HEK293 (cell line): ENCODE data around the gene CATSPERE.
A peak's percentile ranks its signal among the peaks of the same experiment; 100 is the strongest.

Source experiments
- FEZF1 ChIP-seq: fragments of 450-650 bp; formaldehyde crosslinking; IDR thresholded peaks from 2 replicates; pipeline ENCODE4 v1.5.1; 2016; ENCODE audit warnings: missing biosample characterization, missing genetic modification characterization
- GLI2 ChIP-seq: fragments of 450-650 bp; formaldehyde crosslinking; IDR thresholded peaks from 2 replicates; pipeline ENCODE4; 2017; ENCODE audit warnings: missing biosample characterization, missing genetic modification characterization, low read depth, borderline replicate concordance
- SETDB1 ChIP-seq: IDR thresholded peaks from one replicate; pipeline ENCODE4 v1.6.1; 2017; ENCODE audit warnings: mild to moderate bottlenecking, low read length, moderate library complexity, mixed read lengths; ENCODE audit not compliant: insufficient read length
- WT1 ChIP-seq: fragments of 450-650 bp; formaldehyde crosslinking; IDR thresholded peaks from 2 replicates; pipeline ENCODE4 v1.5.1; 2016; ENCODE audit warnings: missing biosample characterization, missing genetic modification characterization
- ZNF132 ChIP-seq: fragments of 450-650 bp; formaldehyde crosslinking; IDR thresholded peaks from 2 replicates; pipeline ENCODE4 v1.5.1; 2017; ENCODE audit warnings: missing biosample characterization, missing genetic modification characterization, borderline replicate concordance
- ZNF155 ChIP-seq: fragments of 450-650 bp; formaldehyde crosslinking; IDR thresholded peaks from 2 replicates; pipeline ENCODE4 v1.5.1; 2016; ENCODE audit warnings: missing biosample characterization, missing genetic modification characterization
- ZNF174 ChIP-seq: fragments of 450-650 bp; formaldehyde crosslinking; IDR thresholded peaks from 2 replicates; pipeline ENCODE4 v1.5.0; 2017; ENCODE audit warnings: missing biosample characterization, mild to moderate bottlenecking, missing genetic modification characterization
- ZNF248 ChIP-seq: fragments of 450-650 bp; formaldehyde crosslinking; IDR thresholded peaks from 2 replicates; pipeline ENCODE4 v1.5.1; 2017; ENCODE audit warnings: missing biosample characterization, missing genetic modification characterization
- ZNF37A ChIP-seq: fragments of 450-650 bp; IDR thresholded peaks from 2 replicates; pipeline ENCODE4 v1.5.1; 2018; ENCODE audit warnings: missing biosample characterization, missing genetic modification characterization
- ZNF398 ChIP-seq: fragments of 450-650 bp; formaldehyde crosslinking; IDR thresholded peaks from 2 replicates; pipeline ENCODE4 v1.5.1; 2017; ENCODE audit warnings: missing biosample characterization, missing genetic modification characterization
- ZNF449 ChIP-seq: fragments of 450-650 bp; formaldehyde crosslinking; IDR thresholded peaks from 2 replicates; pipeline ENCODE4 v1.5.1; 2017; ENCODE audit warnings: missing biosample characterization, mild to moderate bottlenecking, missing genetic modification characterization, moderate library complexity
- ZNF48 ChIP-seq: fragments of 450-650 bp; formaldehyde crosslinking; IDR thresholded peaks from 2 replicates; pipeline ENCODE4 v1.5.1; 2016; ENCODE audit warnings: missing biosample characterization, missing genetic modification characterization
- ZNF488 ChIP-seq: fragments of 450-650 bp; formaldehyde crosslinking; IDR thresholded peaks from 2 replicates; pipeline ENCODE4 v1.5.1; 2016; ENCODE audit warnings: missing biosample characterization, missing genetic modification characterization
- ZNF558 ChIP-seq: fragments of 450-650 bp; formaldehyde crosslinking; IDR thresholded peaks from 2 replicates; pipeline ENCODE4 v1.5.1; 2016; ENCODE audit warnings: missing biosample characterization, missing genetic modification characterization
- ZNF701 ChIP-seq: fragments of 450-650 bp; formaldehyde crosslinking; IDR thresholded peaks from 2 replicates; pipeline ENCODE4 v1.5.1; 2016; ENCODE audit warnings: missing biosample characterization, missing genetic modification characterization
- TF ChIP-seq, protein P1 (sequence below): fragments of 450-650 bp; formaldehyde crosslinking; IDR thresholded peaks from 2 replicates; pipeline ENCODE4 v1.5.0; 2017; ENCODE audit warnings: missing biosample characterization, missing genetic modification characterization, borderline replicate concordance
- TF ChIP-seq, protein P2 (sequence below): fragments of 450-650 bp; formaldehyde crosslinking; IDR thresholded peaks from 2 replicates; pipeline ENCODE4 v1.5.1; 2017; ENCODE audit warnings: missing biosample characterization, missing genetic modification characterization
- TF ChIP-seq, protein P3 (sequence below): fragments of 450-650 bp; formaldehyde crosslinking; IDR thresholded peaks from 2 replicates; pipeline ENCODE4 v1.5.1; 2016; ENCODE audit warnings: missing biosample characterization, missing genetic modification characterization
- TF ChIP-seq, protein P4 (sequence below): fragments of 450-650 bp; formaldehyde crosslinking; IDR thresholded peaks from 2 replicates; pipeline ENCODE4 v1.5.1; 2016; ENCODE audit warnings: missing biosample characterization, missing genetic modification characterization
- TF ChIP-seq, protein P5 (sequence below): fragments of 450-650 bp; formaldehyde crosslinking; conservative IDR thresholded peaks from 2 replicates; pipeline ENCODE4 v1.5.1; 2016; ENCODE audit warnings: low read depth, missing biosample characterization, missing genetic modification characterization
- TF ChIP-seq, protein P6 (sequence below): fragments of 450-650 bp; IDR thresholded peaks from 2 replicates; pipeline ENCODE4 v1.5.1; 2018; ENCODE audit warnings: missing biosample characterization, missing genetic modification characterization

Gene CATSPERE

DNA sequence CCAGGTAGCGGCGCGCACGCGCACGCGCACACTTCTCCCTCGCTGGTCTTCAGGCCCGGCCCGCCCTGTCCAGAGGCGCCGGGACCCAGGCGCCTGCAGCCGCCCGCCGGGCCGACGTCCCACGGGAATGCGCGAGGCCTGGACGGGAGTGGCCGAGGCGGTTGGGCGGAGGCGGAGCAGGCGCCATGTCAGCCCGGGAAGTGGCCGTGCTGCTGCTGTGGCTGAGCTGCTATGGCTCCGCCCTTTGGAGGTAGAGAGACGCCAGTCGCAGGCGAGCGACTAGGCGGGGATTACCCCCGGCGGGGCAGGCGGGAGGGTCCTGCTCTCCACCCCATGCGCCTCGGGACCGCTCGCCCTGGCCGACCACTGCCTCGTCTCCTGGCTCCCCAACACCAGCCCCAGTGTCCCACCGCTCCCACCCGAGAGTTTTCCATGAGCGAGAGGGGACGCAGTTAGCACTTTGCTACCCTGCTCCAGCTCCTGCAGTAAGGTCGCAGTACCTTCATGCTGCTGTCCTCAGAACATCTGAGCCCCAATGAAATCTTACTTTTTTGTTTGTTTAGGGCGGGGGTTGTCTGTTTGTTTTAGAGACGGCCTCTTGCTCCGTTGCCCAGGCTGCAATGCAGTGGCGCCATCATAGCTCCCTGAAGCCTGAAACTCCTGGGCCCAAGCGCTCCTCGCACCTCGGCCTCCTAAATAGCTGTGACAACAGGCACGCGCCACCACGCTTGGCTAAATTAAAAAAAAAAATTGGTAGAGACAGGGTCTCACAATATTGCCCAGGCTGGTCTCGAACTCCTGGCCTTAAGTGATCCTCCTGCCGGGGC is at the start of gene CATSPERE (continued):
- TF ChIP-seq, protein P1, sequence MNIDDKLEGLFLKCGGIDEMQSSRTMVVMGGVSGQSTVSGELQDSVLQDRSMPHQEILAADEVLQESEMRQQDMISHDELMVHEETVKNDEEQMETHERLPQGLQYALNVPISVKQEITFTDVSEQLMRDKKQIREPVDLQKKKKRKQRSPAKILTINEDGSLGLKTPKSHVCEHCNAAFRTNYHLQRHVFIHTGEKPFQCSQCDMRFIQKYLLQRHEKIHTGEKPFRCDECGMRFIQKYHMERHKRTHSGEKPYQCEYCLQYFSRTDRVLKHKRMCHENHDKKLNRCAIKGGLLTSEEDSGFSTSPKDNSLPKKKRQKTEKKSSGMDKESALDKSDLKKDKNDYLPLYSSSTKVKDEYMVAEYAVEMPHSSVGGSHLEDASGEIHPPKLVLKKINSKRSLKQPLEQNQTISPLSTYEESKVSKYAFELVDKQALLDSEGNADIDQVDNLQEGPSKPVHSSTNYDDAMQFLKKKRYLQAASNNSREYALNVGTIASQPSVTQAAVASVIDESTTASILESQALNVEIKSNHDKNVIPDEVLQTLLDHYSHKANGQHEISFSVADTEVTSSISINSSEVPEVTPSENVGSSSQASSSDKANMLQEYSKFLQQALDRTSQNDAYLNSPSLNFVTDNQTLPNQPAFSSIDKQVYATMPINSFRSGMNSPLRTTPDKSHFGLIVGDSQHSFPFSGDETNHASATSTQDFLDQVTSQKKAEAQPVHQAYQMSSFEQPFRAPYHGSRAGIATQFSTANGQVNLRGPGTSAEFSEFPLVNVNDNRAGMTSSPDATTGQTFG = no peak
- TF ChIP-seq ZNF174 (tag by site-specific recombination) (no peak), ZNF132 (no peak), ZNF398 (tag by site-specific recombination) (no peak; the same call in 1 of the 2 replicates), ZNF155 (tag by site-specific recombination) (no peak), ZNF248 (tag by site-specific recombination) (no peak), ZNF701 (no peak), ZNF558 (tag by site-specific recombination) (no peak), ZNF37A (tag by site-specific recombination) (no peak), ZNF48 (no peak), SETDB1 (no peak), FEZF1 (tag by site-specific recombination) (peak; percentile 49; the same call in 1 of the 2 replicates), GLI2 (tag by site-specific recombination) (no peak), ZNF488 (tag by site-specific recombination) (no peak), WT1 (tag by site-specific recombination) (peak; percentile 53), ZNF449 (peak; percentile 95)
- TF ChIP-seq, protein P2, sequence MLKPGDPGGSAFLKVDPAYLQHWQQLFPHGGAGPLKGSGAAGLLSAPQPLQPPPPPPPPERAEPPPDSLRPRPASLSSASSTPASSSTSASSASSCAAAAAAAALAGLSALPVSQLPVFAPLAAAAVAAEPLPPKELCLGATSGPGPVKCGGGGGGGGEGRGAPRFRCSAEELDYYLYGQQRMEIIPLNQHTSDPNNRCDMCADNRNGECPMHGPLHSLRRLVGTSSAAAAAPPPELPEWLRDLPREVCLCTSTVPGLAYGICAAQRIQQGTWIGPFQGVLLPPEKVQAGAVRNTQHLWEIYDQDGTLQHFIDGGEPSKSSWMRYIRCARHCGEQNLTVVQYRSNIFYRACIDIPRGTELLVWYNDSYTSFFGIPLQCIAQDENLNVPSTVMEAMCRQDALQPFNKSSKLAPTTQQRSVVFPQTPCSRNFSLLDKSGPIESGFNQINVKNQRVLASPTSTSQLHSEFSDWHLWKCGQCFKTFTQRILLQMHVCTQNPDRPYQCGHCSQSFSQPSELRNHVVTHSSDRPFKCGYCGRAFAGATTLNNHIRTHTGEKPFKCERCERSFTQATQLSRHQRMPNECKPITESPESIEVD (tag by site-specific recombination) = no peak
- TF ChIP-seq, protein P3, sequence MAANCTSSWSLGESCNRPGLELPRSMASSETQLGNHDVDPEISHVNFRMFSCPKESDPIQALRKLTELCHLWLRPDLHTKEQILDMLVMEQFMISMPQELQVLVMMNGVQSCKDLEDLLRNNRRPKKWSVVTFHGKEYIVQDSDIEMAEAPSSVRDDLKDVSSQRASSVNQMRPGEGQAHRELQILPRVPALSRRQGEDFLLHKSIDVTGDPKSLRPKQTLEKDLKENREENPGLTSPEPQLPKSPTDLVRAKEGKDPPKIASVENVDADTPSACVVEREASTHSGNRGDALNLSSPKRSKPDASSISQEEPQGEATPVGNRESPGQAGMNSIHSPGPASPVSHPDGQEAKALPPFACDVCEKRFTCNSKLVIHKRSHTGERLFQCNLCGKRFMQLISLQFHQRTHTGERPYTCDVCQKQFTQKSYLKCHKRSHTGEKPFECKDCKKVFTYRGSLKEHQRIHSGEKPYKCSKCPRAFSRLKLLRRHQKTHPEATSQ (tag by site-specific recombination) = no peak; the same call in 1 of the 2 replicates
- TF ChIP-seq, protein P4, sequence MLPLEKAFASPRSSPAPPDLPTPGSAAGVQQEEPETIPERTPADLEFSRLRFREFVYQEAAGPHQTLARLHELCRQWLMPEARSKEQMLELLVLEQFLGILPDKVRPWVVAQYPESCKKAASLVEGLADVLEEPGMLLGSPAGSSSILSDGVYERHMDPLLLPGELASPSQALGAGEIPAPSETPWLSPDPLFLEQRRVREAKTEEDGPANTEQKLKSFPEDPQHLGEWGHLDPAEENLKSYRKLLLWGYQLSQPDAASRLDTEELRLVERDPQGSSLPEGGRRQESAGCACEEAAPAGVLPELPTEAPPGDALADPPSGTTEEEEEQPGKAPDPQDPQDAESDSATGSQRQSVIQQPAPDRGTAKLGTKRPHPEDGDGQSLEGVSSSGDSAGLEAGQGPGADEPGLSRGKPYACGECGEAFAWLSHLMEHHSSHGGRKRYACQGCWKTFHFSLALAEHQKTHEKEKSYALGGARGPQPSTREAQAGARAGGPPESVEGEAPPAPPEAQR (tag by site-specific recombination) = no peak
- TF ChIP-seq, protein P5, sequence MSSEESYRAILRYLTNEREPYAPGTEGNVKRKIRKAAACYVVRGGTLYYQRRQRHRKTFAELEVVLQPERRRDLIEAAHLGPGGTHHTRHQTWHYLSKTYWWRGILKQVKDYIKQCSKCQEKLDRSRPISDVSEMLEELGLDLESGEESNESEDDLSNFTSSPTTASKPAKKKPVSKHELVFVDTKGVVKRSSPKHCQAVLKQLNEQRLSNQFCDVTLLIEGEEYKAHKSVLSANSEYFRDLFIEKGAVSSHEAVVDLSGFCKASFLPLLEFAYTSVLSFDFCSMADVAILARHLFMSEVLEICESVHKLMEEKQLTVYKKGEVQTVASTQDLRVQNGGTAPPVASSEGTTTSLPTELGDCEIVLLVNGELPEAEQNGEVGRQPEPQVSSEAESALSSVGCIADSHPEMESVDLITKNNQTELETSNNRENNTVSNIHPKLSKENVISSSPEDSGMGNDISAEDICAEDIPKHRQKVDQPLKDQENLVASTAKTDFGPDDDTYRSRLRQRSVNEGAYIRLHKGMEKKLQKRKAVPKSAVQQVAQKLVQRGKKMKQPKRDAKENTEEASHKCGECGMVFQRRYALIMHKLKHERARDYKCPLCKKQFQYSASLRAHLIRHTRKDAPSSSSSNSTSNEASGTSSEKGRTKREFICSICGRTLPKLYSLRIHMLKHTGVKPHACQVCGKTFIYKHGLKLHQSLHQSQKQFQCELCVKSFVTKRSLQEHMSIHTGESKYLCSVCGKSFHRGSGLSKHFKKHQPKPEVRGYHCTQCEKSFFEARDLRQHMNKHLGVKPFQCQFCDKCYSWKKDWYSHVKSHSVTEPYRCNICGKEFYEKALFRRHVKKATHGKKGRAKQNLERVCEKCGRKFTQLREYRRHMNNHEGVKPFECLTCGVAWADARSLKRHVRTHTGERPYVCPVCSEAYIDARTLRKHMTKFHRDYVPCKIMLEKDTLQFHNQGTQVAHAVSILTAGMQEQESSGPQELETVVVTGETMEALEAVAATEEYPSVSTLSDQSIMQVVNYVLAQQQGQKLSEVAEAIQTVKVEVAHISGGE (tag by site-specific recombination) = 0 out of 2 replicates have a peak, but pooled peaks have one; percentile 10
- TF ChIP-seq, protein P6, sequence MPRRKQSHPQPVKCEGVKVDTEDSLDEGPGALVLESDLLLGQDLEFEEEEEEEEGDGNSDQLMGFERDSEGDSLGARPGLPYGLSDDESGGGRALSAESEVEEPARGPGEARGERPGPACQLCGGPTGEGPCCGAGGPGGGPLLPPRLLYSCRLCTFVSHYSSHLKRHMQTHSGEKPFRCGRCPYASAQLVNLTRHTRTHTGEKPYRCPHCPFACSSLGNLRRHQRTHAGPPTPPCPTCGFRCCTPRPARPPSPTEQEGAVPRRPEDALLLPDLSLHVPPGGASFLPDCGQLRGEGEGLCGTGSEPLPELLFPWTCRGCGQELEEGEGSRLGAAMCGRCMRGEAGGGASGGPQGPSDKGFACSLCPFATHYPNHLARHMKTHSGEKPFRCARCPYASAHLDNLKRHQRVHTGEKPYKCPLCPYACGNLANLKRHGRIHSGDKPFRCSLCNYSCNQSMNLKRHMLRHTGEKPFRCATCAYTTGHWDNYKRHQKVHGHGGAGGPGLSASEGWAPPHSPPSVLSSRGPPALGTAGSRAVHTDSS (tag by site-specific recombination) = no peak
